ENCODE measurements around the gene PER2. TPM values are rescaled to one million over a fixed set of nuclear protein-coding genes. Genes with fewer than 3 reads are reported as not detected.

PER2 gene
- total RNA-seq, 4 donors from 2014 or later, result 8.2 to 18.6 (median 9.8) TPM

GRCh38 chr2:238308177-238308576, 19.8 kb upstream of the PER2 start:
- no peak for DNase-seq (ENCODE audit: low spot score in 2 of 2)
- H3K27me3 ChIP-seq, result no peaks in the 10 kb centered on the region
- TF ChIP-seq POLR2A (IDR thresholded peaks at IDR 0.05) (no peak), EP300 (IDR thresholded peaks at IDR 0.05) (no peak), CTCF (IDR thresholded peaks at IDR 0.05) (no peak)
- H3K27ac ChIP-seq, result no peak overlapping the region
- 73 to 77% methylated on average over 2 of the region's 2 CpGs for WGBS, 2 donors
- no peaks in the 10 kb centered on the region for H3K36me3 ChIP-seq
- no peaks in the 10 kb centered on the region for H3K9me3 ChIP-seq
- no peak overlapping the region for H3K4me3 ChIP-seq
- no peaks in the 10 kb centered on the region for H3K4me1 ChIP-seq

- H3K27ac ChIP-seq, result no peak overlapping the region
- no peaks in the 10 kb centered on the region for H3K27me3 ChIP-seq
- WGBS, 2 donors, result 79 to 83% methylated on average over 5 of the region's 5 CpGs
- DNase-seq (ENCODE audit: low spot score in 2 of 2), result no peak
- no peaks in the 10 kb centered on the region for H3K36me3 ChIP-seq
- H3K4me1 ChIP-seq, result no peaks in the 10 kb centered on the region
- H3K4me3 ChIP-seq, result no peak overlapping the region
- TF ChIP-seq EP300 (IDR thresholded peaks at IDR 0.05) (no peak), POLR2A (IDR thresholded peaks at IDR 0.05) (no peak), CTCF (IDR thresholded peaks at IDR 0.05) (no peak)
- H3K9me3 ChIP-seq, result no peaks in the 10 kb centered on the region
Measured at GRCh38 chr2:238306672-238306998, 18.2 kb upstream of the PER2 start.

- H3K4me1 ChIP-seq, result peaks cover 0 to under 1% (median 0%) of the 10 kb centered on the region in 4 donors
- H3K27ac ChIP-seq, result no peak overlapping the region
- no peak overlapping the region for H3K4me3 ChIP-seq
- DNase-seq (ENCODE audit: low spot score in 2 of 2), result no peak
- no peaks in the 10 kb centered on the region for H3K36me3 ChIP-seq
- 85 to 86% methylated on average over 11 of the region's 11 CpGs for WGBS, 2 donors
- no peak for TF ChIP-seq CTCF (IDR thresholded peaks at IDR 0.05)
- TF ChIP-seq POLR2A (IDR thresholded peaks at IDR 0.05), result no peak
- no peak for TF ChIP-seq EP300 (IDR thresholded peaks at IDR 0.05)
- H3K27me3 ChIP-seq, result no peaks in the 10 kb centered on the region
- H3K9me3 ChIP-seq, result no peaks in the 10 kb centered on the region
Measured at GRCh38 chr2:238305965-238306671, 17.7 kb upstream of the PER2 start.

GRCh38 chr2:238305092-238305862, 16.9 kb upstream of the PER2 start:
- Histone ChIP-seq H3K27me3 (no peaks in the 10 kb centered on the region), H3K4me3 (no peak overlapping the region), H3K4me1 (peaks cover 0 to 9% (median under 1%) of the 10 kb centered on the region in 4 donors), H3K27ac (no peak overlapping the region), H3K36me3 (no peaks in the 10 kb centered on the region), H3K9me3 (no peaks in the 10 kb centered on the region)
- 87 to 90% methylated on average over 12 of the region's 12 CpGs for WGBS, 2 donors
- no peak for TF ChIP-seq POLR2A (IDR thresholded peaks at IDR 0.05)
- no peak for TF ChIP-seq CTCF (IDR thresholded peaks at IDR 0.05)
- TF ChIP-seq EP300 (IDR thresholded peaks at IDR 0.05), result no peak
- DNase-seq (ENCODE audit: low spot score in 2 of 2), result no peak

- no peak for TF ChIP-seq EP300 (IDR thresholded peaks at IDR 0.05)
- H3K4me1 ChIP-seq, result peaks cover 0 to 19% (median 2%) of the 10 kb centered on the region in 4 donors
- no peaks in the 10 kb centered on the region for H3K36me3 ChIP-seq
- no peaks in the 10 kb centered on the region for H3K27me3 ChIP-seq
- no peak overlapping the region for H3K27ac ChIP-seq
- WGBS, 2 donors, result 91 to 95% methylated on average over 6 of the region's 6 CpGs
- no peaks in the 10 kb centered on the region for H3K9me3 ChIP-seq
- DNase-seq (ENCODE audit: low spot score in 2 of 2), result no peak
- no peak overlapping the region for H3K4me3 ChIP-seq
Measured at GRCh38 chr2:238304116-238304515, 15.7 kb upstream of the PER2 start.
